ENCODE results near the gene CCDC192.
"Not testable (repeated sequence)": the region's sequence is repeated elsewhere in the genome, so short reads cannot be mapped to it uniquely, and the experiment has no call there.

The CCDC192 gene

GRCh38 chr5:127702926-127703561 is at the start of gene CCDC192:
CCDC192 (plus strand) TSS chr5:127703391; CDS start chr5:127703446, 55 bp downstream.
- no peak for DNase-seq (ENCODE audit: low spot score)

GRCh38 chr5:127656825-127657224 is 46.4 kb upstream of the CCDC192 start:
- no peak for DNase-seq (ENCODE audit: low spot score)

GRCh38 chr5:127660047-127660733 is 43.0 kb upstream of the CCDC192 start:
- no peak for DNase-seq (ENCODE audit: low spot score)

- DNase-seq (ENCODE audit: low spot score): no peak
Observed at GRCh38 chr5:127664093-127664492, 39.1 kb upstream of the CCDC192 start.

GRCh38 chr5:127665641-127666040 is 37.5 kb upstream of the CCDC192 start:
- DNase-seq (ENCODE audit: low spot score): no peak

- no peak for DNase-seq (ENCODE audit: low spot score)
Observed at GRCh38 chr5:127666043-127666716, 37.0 kb upstream of the CCDC192 start.

GRCh38 chr5:127667926-127668325 is 35.3 kb upstream of the CCDC192 start:
- DNase-seq (ENCODE audit: low spot score): no peak

- no peak for DNase-seq (ENCODE audit: low spot score)
Observed at GRCh38 chr5:127671218-127671617, 32.0 kb upstream of the CCDC192 start.

GRCh38 chr5:127673117-127673800 is 29.9 kb upstream of the CCDC192 start:
- DNase-seq (ENCODE audit: low spot score): no peak

GRCh38 chr5:127676951-127677350 is 26.2 kb upstream of the CCDC192 start:
- DNase-seq (ENCODE audit: low spot score): not testable (repeated sequence)

- DNase-seq (ENCODE audit: low spot score): not testable (repeated sequence)
Observed at GRCh38 chr5:127679691-127680330, 23.4 kb upstream of the CCDC192 start.

GRCh38 chr5:127680595-127680994 is 22.6 kb upstream of the CCDC192 start:
- DNase-seq (ENCODE audit: low spot score): no peak

GRCh38 chr5:127683008-127683407 is 20.2 kb upstream of the CCDC192 start:
- no peak for DNase-seq (ENCODE audit: low spot score)

- no peak for DNase-seq (ENCODE audit: low spot score)
Observed at GRCh38 chr5:127684726-127685467, 18.3 kb upstream of the CCDC192 start.

- DNase-seq (ENCODE audit: low spot score): no peak
Observed at GRCh38 chr5:127685662-127686061, 17.5 kb upstream of the CCDC192 start.

GRCh38 chr5:127686424-127686823 is 16.8 kb upstream of the CCDC192 start:
- no peak for DNase-seq (ENCODE audit: low spot score)

GRCh38 chr5:127694518-127695171 is 8.5 kb upstream of the CCDC192 start:
- no peak for DNase-seq (ENCODE audit: low spot score)

- no peak for DNase-seq (ENCODE audit: low spot score)
Observed at GRCh38 chr5:127695346-127695745, 7.8 kb upstream of the CCDC192 start.

- DNase-seq (ENCODE audit: low spot score): no peak
Observed at GRCh38 chr5:127696683-127697082, 6.5 kb upstream of the CCDC192 start.

- DNase-seq (ENCODE audit: low spot score): no peak
Observed at GRCh38 chr5:127697894-127698600, 5.1 kb upstream of the CCDC192 start.
